Measurements from ENCODE around the gene HMGA1.

The HMGA1 gene

GRCh38 chr6:34276191-34276590, 39.5 kb downstream of the HMGA1 start:
- TF ChIP-seq CTCF (conservative IDR thresholded peaks at IDR 0.05; ENCODE audit: low read depth, low read length), result no peak
- Histone ChIP-seq H2AFZ (ENCODE audit: low read depth) (no peak overlapping the region), H3K4me3 (IDR thresholded peaks at IDR 0.05; ENCODE audit: insufficient read depth, low read depth, low read length) (no peak overlapping the region), H3K27me3 (ENCODE audit: insufficient read depth, low read depth) (no peaks in the 10 kb centered on the region), H3K9ac (no peak overlapping the region), H3K36me3 (ENCODE audit: insufficient read depth) (no peaks in the 10 kb centered on the region), H3K4me2 (no peak overlapping the region), H3K27ac (no peak overlapping the region), H4K20me1 (ENCODE audit: insufficient read depth) (no peaks in the 10 kb centered on the region), H3K79me2 (ENCODE audit: insufficient read depth, low read depth) (no peaks in the 10 kb centered on the region), H3K4me1 (ENCODE audit: low read depth, poor library complexity, severe bottlenecking) (no peaks in the 10 kb centered on the region)

- Histone ChIP-seq H3K4me1 (ENCODE audit: low read depth, poor library complexity, severe bottlenecking) (no peaks in the 10 kb centered on the region), H3K79me2 (ENCODE audit: insufficient read depth, low read depth) (no peaks in the 10 kb centered on the region), H3K27me3 (ENCODE audit: insufficient read depth, low read depth) (no peaks in the 10 kb centered on the region), H3K4me3 (IDR thresholded peaks at IDR 0.05; ENCODE audit: insufficient read depth, low read depth, low read length) (no peak overlapping the region), H4K20me1 (ENCODE audit: insufficient read depth) (no peaks in the 10 kb centered on the region), H3K9ac (no peak overlapping the region), H3K27ac (no peak overlapping the region), H2AFZ (ENCODE audit: low read depth) (no peak overlapping the region), H3K4me2 (no peak overlapping the region), H3K36me3 (ENCODE audit: insufficient read depth) (no peaks in the 10 kb centered on the region)
- TF ChIP-seq CTCF (conservative IDR thresholded peaks at IDR 0.05; ENCODE audit: low read depth, low read length), result no peak
Measured at GRCh38 chr6:34276881-34277762, 40.4 kb downstream of the HMGA1 start.

GRCh38 chr6:34277763-34278112, 41.1 kb downstream of the HMGA1 start:
- Histone ChIP-seq H3K27me3 (ENCODE audit: insufficient read depth, low read depth) (no peaks in the 10 kb centered on the region), H3K27ac (no peak overlapping the region), H3K9ac (no peak overlapping the region), H3K4me1 (ENCODE audit: low read depth, poor library complexity, severe bottlenecking) (no peaks in the 10 kb centered on the region), H3K4me3 (IDR thresholded peaks at IDR 0.05; ENCODE audit: insufficient read depth, low read depth, low read length) (no peak overlapping the region), H3K79me2 (ENCODE audit: insufficient read depth, low read depth) (no peaks in the 10 kb centered on the region), H4K20me1 (ENCODE audit: insufficient read depth) (no peaks in the 10 kb centered on the region), H2AFZ (ENCODE audit: low read depth) (no peak overlapping the region), H3K4me2 (no peak overlapping the region), H3K36me3 (ENCODE audit: insufficient read depth) (no peaks in the 10 kb centered on the region)
- no peak for TF ChIP-seq CTCF (conservative IDR thresholded peaks at IDR 0.05; ENCODE audit: low read depth, low read length)

GRCh38 chr6:34278833-34279232, 42.2 kb downstream of the HMGA1 start:
- Histone ChIP-seq H3K4me3 (IDR thresholded peaks at IDR 0.05; ENCODE audit: insufficient read depth, low read depth, low read length) (no peak overlapping the region), H3K4me2 (no peak overlapping the region), H3K79me2 (ENCODE audit: insufficient read depth, low read depth) (no peaks in the 10 kb centered on the region), H4K20me1 (ENCODE audit: insufficient read depth) (no peaks in the 10 kb centered on the region), H3K36me3 (ENCODE audit: insufficient read depth) (no peaks in the 10 kb centered on the region), H3K27me3 (ENCODE audit: insufficient read depth, low read depth) (no peaks in the 10 kb centered on the region), H3K9ac (no peak overlapping the region), H3K4me1 (ENCODE audit: low read depth, poor library complexity, severe bottlenecking) (no peaks in the 10 kb centered on the region), H3K27ac (no peak overlapping the region), H2AFZ (ENCODE audit: low read depth) (no peak overlapping the region)
- no peak for TF ChIP-seq CTCF (conservative IDR thresholded peaks at IDR 0.05; ENCODE audit: low read depth, low read length)

Measured in KMS-11 (cell line).